ENCODE data around the gene TNFSF11.

- no peak for TF ChIP-seq POLR2AphosphoS5 (IDR thresholded peaks at IDR 0.05; ENCODE audit: insufficient read depth, low read depth, low read length)
- TF ChIP-seq JUN (IDR thresholded peaks at IDR 0.05; ENCODE audit: borderline replicate concordance, insufficient read depth, insufficient read length, low read depth): no peak
Observed at GRCh38 chr13:42614436-42615035, 40.6 kb downstream of the TNFSF11 start.
